ENCODE measurements around the gene TM9SF2.

Gene TM9SF2

GRCh38 chr13:99495466-99496183 is 5.6 kb upstream of the TM9SF2 start:
- DNase-seq = no peak

- no peak for DNase-seq
Measured at GRCh38 chr13:99496184-99497142, 4.8 kb upstream of the TM9SF2 start.

DNA sequence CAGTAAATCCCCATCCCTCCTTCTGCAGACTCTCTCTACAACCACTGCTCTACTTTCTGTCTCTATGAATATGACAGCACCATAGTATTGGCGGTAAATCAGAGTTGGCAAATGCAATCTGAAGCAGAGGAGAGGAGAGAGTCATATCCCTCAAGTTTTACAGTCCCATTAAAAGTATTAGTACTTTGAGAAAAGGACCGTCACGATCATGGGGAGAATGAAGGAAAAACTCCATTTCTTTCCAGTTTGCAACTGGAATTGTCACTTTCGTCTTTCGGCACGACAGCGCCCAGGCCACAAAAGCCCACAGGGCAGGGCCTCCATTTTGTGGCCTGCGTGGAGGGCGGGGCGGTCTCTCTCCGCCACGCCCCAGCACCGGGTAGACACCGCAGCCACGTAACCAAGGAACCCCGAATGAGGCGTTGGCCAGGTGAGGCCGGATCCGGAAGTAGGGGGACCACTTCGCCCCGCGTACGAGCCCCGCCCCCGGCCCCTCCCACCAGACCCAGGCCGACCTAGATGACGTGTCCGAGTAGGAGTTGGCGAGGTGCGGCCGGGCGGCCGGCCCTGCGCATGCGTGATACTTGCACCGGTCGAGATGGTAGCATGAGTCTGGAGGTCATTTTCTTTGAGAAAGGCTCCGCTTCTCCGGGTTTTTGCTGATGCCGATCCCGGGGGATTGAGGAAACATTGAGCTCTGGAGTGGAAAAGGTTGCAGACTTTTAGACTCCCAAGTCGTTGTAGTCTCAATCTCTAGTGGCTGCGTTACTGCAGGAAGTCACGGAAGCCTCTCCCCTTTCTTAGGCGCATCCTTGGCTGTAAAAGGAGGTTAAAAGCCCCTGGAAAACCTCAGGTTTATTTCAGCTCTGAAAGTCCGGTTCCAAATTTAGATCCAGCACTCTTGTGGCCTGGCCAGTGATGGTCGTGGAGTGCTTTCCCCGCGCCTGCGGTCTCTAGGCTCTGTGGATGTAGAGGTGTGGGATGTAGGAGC is 2.8 kb upstream of the TM9SF2 start:
- DNase-seq = peak; percentile 93

- no peak for DNase-seq
Measured at GRCh38 chr13:99500839-99501183, 461 bp upstream of the TM9SF2 start.

- DNase-seq = no peak
Measured at GRCh38 chr13:99501848-99502301, 603 bp downstream of the TM9SF2 start.

GRCh38 chr13:99505814-99506269 is 4.6 kb downstream of the TM9SF2 start:
- no peak for DNase-seq

DNA sequence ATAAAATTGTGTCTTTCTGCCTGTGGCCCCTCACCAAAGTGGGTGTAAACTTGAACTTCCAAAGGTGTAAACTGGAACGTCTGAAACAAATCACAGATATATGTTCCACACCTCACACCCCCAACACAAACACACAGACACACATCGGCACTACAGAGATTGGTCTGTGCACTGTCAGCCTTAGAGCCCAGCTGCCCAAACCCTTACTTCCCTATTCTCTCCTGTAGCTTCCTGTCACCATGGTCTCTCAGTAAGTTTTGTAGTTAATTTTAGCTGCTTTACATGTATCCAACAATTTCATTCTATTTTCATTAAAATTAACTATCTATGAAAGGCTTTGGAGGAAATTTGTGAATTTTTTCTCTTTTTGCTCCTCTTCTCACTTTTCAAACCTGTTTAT is 5.4 kb downstream of the TM9SF2 start:
- DNase-seq = no peak

DNA sequence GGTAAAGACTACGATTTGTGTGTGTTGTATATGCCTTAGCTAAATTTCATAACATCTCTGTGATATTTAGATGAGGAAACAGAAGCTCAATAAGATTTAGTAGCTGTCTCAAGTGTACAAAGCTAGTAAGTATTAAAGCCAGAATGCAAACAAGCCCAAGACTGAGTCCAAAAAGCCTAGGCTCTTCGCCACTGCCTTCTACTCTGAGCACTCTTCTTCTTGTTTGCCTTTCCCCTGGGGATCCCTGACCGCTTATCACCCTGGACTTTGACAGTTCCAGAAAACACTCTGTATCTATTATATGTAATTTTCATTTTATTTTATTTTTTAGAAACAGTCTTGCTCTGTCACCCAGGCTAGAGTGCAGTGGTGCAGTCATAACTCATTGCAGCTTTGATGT is 5.8 kb downstream of the TM9SF2 start:
- no peak for DNase-seq

GRCh38 chr13:99507551-99507950 is 6.3 kb downstream of the TM9SF2 start:
- DNase-seq = no peak

DNA sequence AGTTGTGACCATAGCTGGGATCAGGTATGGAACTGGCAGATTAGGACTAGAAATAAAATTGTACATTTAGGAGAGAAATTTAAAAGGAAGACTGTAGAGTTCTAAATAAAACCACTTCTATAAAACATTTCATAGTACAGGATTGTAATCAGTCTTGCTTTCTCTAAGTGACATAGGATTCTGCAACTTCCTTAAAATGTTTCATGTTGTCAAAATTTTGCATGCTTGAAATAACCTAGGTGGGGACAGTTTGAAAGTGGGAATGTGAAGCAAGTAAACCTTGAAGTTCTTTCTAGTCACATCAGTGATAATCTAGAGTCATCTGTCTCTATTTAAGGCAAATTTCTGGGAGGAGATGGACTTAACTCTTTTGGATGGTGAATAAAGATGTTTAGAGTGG is 6.7 kb downstream of the TM9SF2 start:
- no peak for DNase-seq

GRCh38 chr13:99509479-99509878 is 8.2 kb downstream of the TM9SF2 start:
- DNase-seq = no peak

GRCh38 chr13:99514801-99515200 is 13.5 kb downstream of the TM9SF2 start:
- DNase-seq = no peak

DNA sequence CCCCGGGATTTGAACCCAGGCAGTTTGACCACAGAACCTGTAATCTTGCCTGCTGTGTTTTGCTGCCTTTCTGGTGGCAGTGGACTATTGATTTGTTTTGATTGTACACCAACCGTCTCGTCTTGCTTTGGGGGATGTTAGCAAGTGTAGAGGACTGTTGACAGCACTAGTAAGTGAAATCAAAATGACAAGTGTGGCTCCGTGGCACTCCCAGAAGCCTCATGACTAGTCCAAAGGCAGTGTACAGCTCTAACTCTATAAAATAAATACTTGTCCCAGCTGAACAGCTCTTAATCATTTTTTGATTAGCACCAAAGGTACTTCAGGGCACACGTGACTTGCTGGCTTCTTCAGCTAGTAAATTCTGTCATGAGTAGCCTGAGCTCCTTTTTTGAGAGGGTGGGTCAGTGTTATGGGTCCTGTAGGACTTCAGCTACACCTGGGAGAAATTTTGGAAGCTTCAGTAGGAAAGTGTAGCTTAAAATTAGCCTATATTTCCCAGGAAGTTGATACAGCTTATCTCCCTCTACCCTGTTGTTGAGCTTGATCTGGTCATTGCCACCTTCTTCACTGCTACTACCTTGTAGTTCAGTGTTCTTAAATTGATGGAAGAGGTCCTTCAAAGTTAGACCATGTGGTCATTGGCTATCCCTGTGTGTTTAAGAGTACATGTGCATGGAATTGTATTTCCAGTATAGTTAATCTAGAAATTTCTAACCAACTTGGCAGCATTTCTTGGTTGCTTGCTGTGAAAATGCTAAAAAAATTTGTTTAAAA is 15.1 kb downstream of the TM9SF2 start:
- no peak for DNase-seq

- DNase-seq = no peak
Measured at GRCh38 chr13:99517577-99517976, 16.3 kb downstream of the TM9SF2 start.

- no peak for DNase-seq
Measured at GRCh38 chr13:99517984-99518383, 16.7 kb downstream of the TM9SF2 start.

DNA sequence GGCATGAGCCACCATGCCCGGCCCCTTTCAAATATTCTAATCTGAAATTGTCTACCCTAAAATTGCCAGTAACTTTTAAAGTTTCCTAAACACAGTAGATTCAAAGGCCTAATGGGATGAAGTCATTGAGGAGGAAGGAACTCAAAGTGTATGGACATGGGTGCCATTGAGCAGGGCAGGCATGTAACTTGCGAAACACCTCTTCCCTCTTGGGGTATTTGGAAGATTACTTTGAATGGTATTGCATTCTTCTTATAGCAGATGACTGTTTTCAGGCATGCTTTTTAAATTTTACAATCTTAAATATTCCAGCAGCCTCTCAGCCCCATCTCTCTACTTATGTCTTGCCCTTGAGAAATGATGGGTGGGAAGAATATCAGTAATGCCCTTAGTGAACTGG is 21.0 kb downstream of the TM9SF2 start:
- no peak for DNase-seq

- no peak for DNase-seq
Measured at GRCh38 chr13:99523838-99524237, 22.6 kb downstream of the TM9SF2 start.

DNA sequence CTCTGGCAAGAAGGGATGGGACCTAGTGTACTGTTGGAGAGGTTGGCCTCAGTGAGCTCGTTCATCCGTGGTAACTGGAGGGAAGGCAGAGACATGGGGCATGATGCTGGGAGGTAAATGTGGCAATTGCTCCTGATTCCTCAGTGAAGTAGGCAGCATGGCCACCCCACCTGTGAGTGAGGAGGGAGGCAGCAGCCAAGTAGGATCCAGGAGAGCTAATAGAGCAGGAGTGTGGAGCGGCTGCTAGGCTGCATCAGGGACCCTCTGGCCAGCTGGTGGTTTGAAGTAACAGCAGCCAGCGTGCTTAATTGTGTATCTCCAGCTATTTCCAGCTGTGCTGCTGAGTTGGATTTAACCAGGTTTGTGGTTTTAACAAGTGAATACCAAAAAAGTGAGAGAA is 24.7 kb downstream of the TM9SF2 start:
- no peak for DNase-seq

DNA sequence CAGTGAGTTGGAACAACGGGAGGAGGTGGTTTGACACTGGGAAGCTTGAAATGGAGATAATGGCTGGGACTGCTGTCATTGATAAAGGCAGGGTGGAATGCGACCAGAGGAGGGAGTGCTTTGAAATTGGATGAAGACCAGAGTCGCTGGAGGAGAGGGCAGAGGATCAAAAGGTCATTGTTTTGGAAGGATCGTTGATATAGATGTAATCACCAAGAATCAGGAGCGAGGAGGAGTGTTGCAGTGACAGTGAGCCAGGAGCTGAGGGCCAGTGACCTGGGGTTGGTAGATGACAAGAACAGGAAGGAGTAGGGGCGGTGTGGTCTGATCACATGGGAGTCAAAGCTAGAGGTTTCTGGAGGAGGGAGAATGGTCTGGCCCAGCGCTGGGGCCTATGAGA is 25.3 kb downstream of the TM9SF2 start:
- DNase-seq = no peak

GRCh38 chr13:99527301-99527700 is 26.0 kb downstream of the TM9SF2 start:
- no peak for DNase-seq

GRCh38 chr13:99528547-99528946 is 27.3 kb downstream of the TM9SF2 start:
- DNase-seq = peak; percentile 16

DNA sequence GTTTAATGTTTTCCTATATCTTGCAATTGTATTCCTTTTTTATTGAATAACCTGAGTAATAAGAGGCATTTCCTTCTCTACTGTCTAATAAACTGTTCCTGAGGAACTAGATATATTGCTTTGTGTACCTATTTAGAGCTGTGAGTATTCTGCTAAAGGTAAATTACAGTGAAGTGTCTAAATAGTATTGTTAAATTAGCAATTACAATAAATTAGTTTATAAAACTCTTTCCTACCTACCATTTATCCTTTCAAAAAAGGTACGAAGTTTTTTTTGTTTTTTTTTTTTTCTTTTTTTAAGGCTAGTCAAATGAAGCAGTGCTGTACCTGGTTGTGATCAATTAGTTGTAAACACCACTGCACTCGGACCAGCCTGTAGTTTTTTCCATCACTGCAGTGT is 34.8 kb downstream of the TM9SF2 start:
- DNase-seq = no peak

All from retina (tissue), 1 donor.